ENCODE results near the gene IL18R1. TPM values are rescaled to one million over a fixed set of nuclear protein-coding genes. Genes with fewer than 3 reads are reported as not detected.

Gene IL18R1
- total RNA-seq, 1 donor from 2014 or later, result 2.4 TPM

- Histone ChIP-seq H3K27ac (ENCODE audit: low read depth, low read length) (no peak overlapping the region), H3K9me3 (ENCODE audit: insufficient read depth, low read depth, low read length) (no peaks in the 10 kb centered on the region), H3K9ac (ENCODE audit: low read length) (no peak overlapping the region), H3K4me1 (ENCODE audit: insufficient read depth, low read length) (no peaks in the 10 kb centered on the region), H3K4me3 (ENCODE audit: insufficient read depth, low read depth, low read length) (no peak overlapping the region), H4K20me1 (ENCODE audit: insufficient read depth, low read length) (no peaks in the 10 kb centered on the region), H3K27me3 (ENCODE audit: insufficient read depth, low read length) (no peaks in the 10 kb centered on the region), H3K36me3 (ENCODE audit: insufficient read depth, low read length) (no peaks in the 10 kb centered on the region), H3K4me2 (ENCODE audit: low read length) (no peak overlapping the region), H2AFZ (ENCODE audit: low read depth, low read length) (no peak overlapping the region), H3K79me2 (ENCODE audit: insufficient read depth, low read length) (no peaks in the 10 kb centered on the region)
- H3K9me3 Mint-ChIP-seq (ENCODE audit: unreplicated experiment), result no peaks in the 10 kb centered on the region
- H3K27me3 Mint-ChIP-seq (ENCODE audit: low read depth, unreplicated experiment), result no peaks in the 10 kb centered on the region
- DNase-seq (ENCODE audit: low read depth) (no peak), FAIRE-seq (no peak)
- H3K27ac Mint-ChIP-seq (ENCODE audit: unreplicated experiment), result no peak overlapping the region
- TF ChIP-seq, protein P1, sequence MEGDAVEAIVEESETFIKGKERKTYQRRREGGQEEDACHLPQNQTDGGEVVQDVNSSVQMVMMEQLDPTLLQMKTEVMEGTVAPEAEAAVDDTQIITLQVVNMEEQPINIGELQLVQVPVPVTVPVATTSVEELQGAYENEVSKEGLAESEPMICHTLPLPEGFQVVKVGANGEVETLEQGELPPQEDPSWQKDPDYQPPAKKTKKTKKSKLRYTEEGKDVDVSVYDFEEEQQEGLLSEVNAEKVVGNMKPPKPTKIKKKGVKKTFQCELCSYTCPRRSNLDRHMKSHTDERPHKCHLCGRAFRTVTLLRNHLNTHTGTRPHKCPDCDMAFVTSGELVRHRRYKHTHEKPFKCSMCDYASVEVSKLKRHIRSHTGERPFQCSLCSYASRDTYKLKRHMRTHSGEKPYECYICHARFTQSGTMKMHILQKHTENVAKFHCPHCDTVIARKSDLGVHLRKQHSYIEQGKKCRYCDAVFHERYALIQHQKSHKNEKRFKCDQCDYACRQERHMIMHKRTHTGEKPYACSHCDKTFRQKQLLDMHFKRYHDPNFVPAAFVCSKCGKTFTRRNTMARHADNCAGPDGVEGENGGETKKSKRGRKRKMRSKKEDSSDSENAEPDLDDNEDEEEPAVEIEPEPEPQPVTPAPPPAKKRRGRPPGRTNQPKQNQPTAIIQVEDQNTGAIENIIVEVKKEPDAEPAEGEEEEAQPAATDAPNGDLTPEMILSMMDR (IDR thresholded peaks at IDR 0.05; ENCODE audit: insufficient read depth, low read depth, low read length), result no peak
- no peak for TF ChIP-seq EZH2 (IDR thresholded peaks at IDR 0.05; ENCODE audit: insufficient read depth, low read length)
- H3K4me1 Mint-ChIP-seq (ENCODE audit: low read depth, unreplicated experiment), result no peaks in the 10 kb centered on the region
- H3K4me3 Mint-ChIP-seq (ENCODE audit: unreplicated experiment), result no peak overlapping the region
- H3K36me3 Mint-ChIP-seq (ENCODE audit: low read depth, unreplicated experiment), result no peaks in the 10 kb centered on the region
Observed at GRCh38 chr2:102401865-102402264, 46.3 kb downstream of the IL18R1 start.

GRCh38 chr2:102410952-102411351, 55.4 kb downstream of the IL18R1 start:
- peaks cover 4% of the 10 kb centered on the region for H3K9me3 ChIP-seq (ENCODE audit: insufficient read depth, low read depth, low read length)
- Mint-ChIP-seq H3K4me1 (ENCODE audit: low read depth, unreplicated experiment) (no peaks in the 10 kb centered on the region), H3K36me3 (ENCODE audit: low read depth, unreplicated experiment) (no peaks in the 10 kb centered on the region), H3K4me3 (ENCODE audit: unreplicated experiment) (no peak overlapping the region), H3K27ac (ENCODE audit: unreplicated experiment) (no peak overlapping the region), H3K27me3 (ENCODE audit: low read depth, unreplicated experiment) (no peaks in the 10 kb centered on the region), H3K9me3 (ENCODE audit: unreplicated experiment) (peaks cover 9% of the 10 kb centered on the region)
- DNase-seq (ENCODE audit: low read depth) (no peak), FAIRE-seq (no peak)
- H3K36me3 ChIP-seq (ENCODE audit: insufficient read depth, low read length), result no peaks in the 10 kb centered on the region
- no peak overlapping the region for H3K27ac ChIP-seq (ENCODE audit: low read depth, low read length)
- H3K9ac ChIP-seq (ENCODE audit: low read length), result no peak overlapping the region
- peaks cover 2% of the 10 kb centered on the region for H3K27me3 ChIP-seq (ENCODE audit: insufficient read depth, low read length)
- no peak overlapping the region for H3K4me2 ChIP-seq (ENCODE audit: low read length)
- TF ChIP-seq EZH2 (IDR thresholded peaks at IDR 0.05; ENCODE audit: insufficient read depth, low read length), result no peak
- TF ChIP-seq, protein P1 (IDR thresholded peaks at IDR 0.05; ENCODE audit: insufficient read depth, low read depth, low read length), result no peak
- H2AFZ ChIP-seq (ENCODE audit: low read depth, low read length), result no peak overlapping the region
- no peaks in the 10 kb centered on the region for H4K20me1 ChIP-seq (ENCODE audit: insufficient read depth, low read length)
- H3K79me2 ChIP-seq (ENCODE audit: insufficient read depth, low read length), result no peaks in the 10 kb centered on the region
- no peaks in the 10 kb centered on the region for H3K4me1 ChIP-seq (ENCODE audit: insufficient read depth, low read length)
- no peak overlapping the region for H3K4me3 ChIP-seq (ENCODE audit: insufficient read depth, low read depth, low read length)

DNA sequence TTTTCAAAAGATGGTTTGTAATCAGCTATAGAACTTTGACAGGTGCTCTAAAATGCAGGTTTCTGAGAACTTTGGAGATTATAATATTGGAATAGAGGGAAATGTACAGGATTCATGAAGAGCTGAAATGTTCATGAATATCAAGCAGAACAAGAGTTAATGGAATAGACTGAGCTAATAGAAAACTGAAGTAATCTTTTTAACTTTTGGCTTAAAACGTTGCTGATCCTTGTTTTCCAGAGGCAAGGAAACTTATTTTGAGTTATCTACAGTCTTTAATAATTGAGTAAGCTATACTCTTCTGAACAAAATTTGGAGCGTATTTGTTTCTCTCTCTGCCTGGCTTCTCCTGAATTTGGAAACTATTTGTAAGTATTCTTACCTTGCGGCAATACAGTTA, 56.6 kb downstream of the IL18R1 start:
- no peaks in the 10 kb centered on the region for H3K4me1 Mint-ChIP-seq (ENCODE audit: low read depth, unreplicated experiment)
- H3K27ac ChIP-seq (ENCODE audit: low read depth, low read length), result no peak overlapping the region
- peaks cover 2% of the 10 kb centered on the region for H3K27me3 ChIP-seq (ENCODE audit: insufficient read depth, low read length)
- no peak overlapping the region for H2AFZ ChIP-seq (ENCODE audit: low read depth, low read length)
- no peak overlapping the region for H3K4me2 ChIP-seq (ENCODE audit: low read length)
- no peak overlapping the region for H3K4me3 ChIP-seq (ENCODE audit: insufficient read depth, low read depth, low read length)
- no peaks in the 10 kb centered on the region for H3K36me3 ChIP-seq (ENCODE audit: insufficient read depth, low read length)
- no peaks in the 10 kb centered on the region for H3K27me3 Mint-ChIP-seq (ENCODE audit: low read depth, unreplicated experiment)
- H3K9ac ChIP-seq (ENCODE audit: low read length), result no peak overlapping the region
- no peaks in the 10 kb centered on the region for H3K4me1 ChIP-seq (ENCODE audit: insufficient read depth, low read length)
- peaks cover 9% of the 10 kb centered on the region for H3K9me3 Mint-ChIP-seq (ENCODE audit: unreplicated experiment)
- no peaks in the 10 kb centered on the region for H3K79me2 ChIP-seq (ENCODE audit: insufficient read depth, low read length)
- FAIRE-seq (no peak), DNase-seq (ENCODE audit: low read depth) (no peak)
- peaks cover 4% of the 10 kb centered on the region for H3K9me3 ChIP-seq (ENCODE audit: insufficient read depth, low read depth, low read length)
- no peak for TF ChIP-seq EZH2 (IDR thresholded peaks at IDR 0.05; ENCODE audit: insufficient read depth, low read length)
- TF ChIP-seq, protein P1 (IDR thresholded peaks at IDR 0.05; ENCODE audit: insufficient read depth, low read depth, low read length), result no peak
- no peaks in the 10 kb centered on the region for H4K20me1 ChIP-seq (ENCODE audit: insufficient read depth, low read length)
- no peak overlapping the region for H3K27ac Mint-ChIP-seq (ENCODE audit: unreplicated experiment)
- no peak overlapping the region for H3K4me3 Mint-ChIP-seq (ENCODE audit: unreplicated experiment)
- H3K36me3 Mint-ChIP-seq (ENCODE audit: low read depth, unreplicated experiment), result no peaks in the 10 kb centered on the region
